ENCODE results near the gene KRT9. TPM values are rescaled to one million over a fixed set of nuclear protein-coding genes. Genes with fewer than 3 reads are reported as not detected.
"Not testable (repeated sequence)": the region's sequence is repeated elsewhere in the genome, so short reads cannot be mapped to it uniquely, and the experiment has no call there.

Gene KRT9
- polyA plus RNA-seq, 3 donors: not detected

- 94% methylated on average over 23 of the region's 25 CpGs for WGBS (ENCODE audit: insufficient coverage)
These were observed 39.2 kb upstream of the KRT9 start for GRCh38 chr17:41610965-41611640.

GRCh38 chr17:41610061-41610517 lies 38.2 kb upstream of the KRT9 start:
- H3K27ac Mint-ChIP-seq; DNase-seq; H4K20me1 ChIP-seq (ENCODE audit: insufficient read depth, low read length); H3K36me3 Mint-ChIP-seq; H3K9ac ChIP-seq (ENCODE audit: insufficient read depth, low read length, poor library complexity, severe bottlenecking); H3K27ac ChIP-seq (ENCODE audit: low read depth in 1 of 2, low read length in 2 of 2); H3K4me3 ChIP-seq (replicated peaks in 1 of 3; ENCODE audit: low read depth in 2 of 3, low read length in 3 of 3); H3K79me2 ChIP-seq (ENCODE audit: insufficient read depth, low read length); H3K27me3 ChIP-seq (ENCODE audit: control insufficient read depth in 2 of 2, insufficient read depth in 2 of 2, low read length in 2 of 2); H3K4me1 Mint-ChIP-seq; H3K4me1 ChIP-seq (ENCODE audit: control insufficient read depth in 1 of 2, insufficient read depth in 2 of 2, low read length in 2 of 2); intact Hi-C loops (cut with micrococcal nuclease); H3K4me3 Mint-ChIP-seq; H2AFZ ChIP-seq (ENCODE audit: insufficient read depth, low read depth, low read length, poor library complexity, severe bottlenecking); H3K36me3 ChIP-seq (replicated peaks in 1 of 2; ENCODE audit: control insufficient read depth in 1 of 2, insufficient read depth in 2 of 2, low read length in 2 of 2); H3K4me2 ChIP-seq (replicated peaks; ENCODE audit: extremely low read depth, low read length, poor library complexity, severe bottlenecking): not testable (repeated sequence)
- 21% methylated on average over 7 of the region's 10 CpGs for WGBS (ENCODE audit: insufficient coverage)
- H3K9me3 Mint-ChIP-seq: peaks cover 13 to 18% (median 15%) of the 10 kb centered on the region in 7 donors
- peaks cover 7 to 11% of the 10 kb centered on the region in 2 donors for H3K9me3 ChIP-seq (replicated peaks in 1 of 2; ENCODE audit: control insufficient read depth in 1 of 2, insufficient read depth in 1 of 2, low read length in 2 of 2)
- H3K27me3 Mint-ChIP-seq (ENCODE audit: low read depth in 3 of 3): peaks cover 9 to 11% (median 10%) of the 10 kb centered on the region in 3 donors

More at GRCh38 chr17:41610965-41611640, 39.2 kb upstream of the KRT9 start:
- Histone ChIP-seq H4K20me1 (ENCODE audit: insufficient read depth, low read length) (no peaks in the 10 kb centered on the region), H3K27ac (ENCODE audit: low read depth in 1 of 2, low read length in 2 of 2) (no peak overlapping the region), H3K79me2 (ENCODE audit: insufficient read depth, low read length) (no peaks in the 10 kb centered on the region), H3K9ac (ENCODE audit: insufficient read depth, low read length, poor library complexity, severe bottlenecking) (no peak overlapping the region), H3K36me3 (replicated peaks in 1 of 2; ENCODE audit: control insufficient read depth in 1 of 2, insufficient read depth in 2 of 2, low read length in 2 of 2) (no peaks in the 10 kb centered on the region), H3K4me3 (replicated peaks in 1 of 3; ENCODE audit: low read depth in 2 of 3, low read length in 3 of 3) (no peak overlapping the region), H3K9me3 (replicated peaks in 1 of 2; ENCODE audit: control insufficient read depth in 1 of 2, insufficient read depth in 1 of 2, low read length in 2 of 2) (peaks cover 7 to 11% of the 10 kb centered on the region in 2 donors), H3K4me1 (ENCODE audit: control insufficient read depth in 1 of 2, insufficient read depth in 2 of 2, low read length in 2 of 2) (no peaks in the 10 kb centered on the region), H3K4me2 (replicated peaks; ENCODE audit: extremely low read depth, low read length, poor library complexity, severe bottlenecking) (no peak overlapping the region), H2AFZ (ENCODE audit: insufficient read depth, low read depth, low read length, poor library complexity, severe bottlenecking) (no peak overlapping the region), H3K27me3 (ENCODE audit: control insufficient read depth in 2 of 2, insufficient read depth in 2 of 2, low read length in 2 of 2) (no peaks in the 10 kb centered on the region)
- Mint-ChIP-seq H3K4me1 (no peaks in the 10 kb centered on the region), H3K4me3 (no peak overlapping the region), H3K9me3 (peaks cover 11 to 16% (median 14%) of the 10 kb centered on the region in 7 donors), H3K27ac (no peak overlapping the region), H3K36me3 (no peaks in the 10 kb centered on the region), H3K27me3 (ENCODE audit: low read depth in 3 of 3) (peaks cover 8 to 11% (median 10%) of the 10 kb centered on the region in 3 donors)
- no peak for TF ChIP-seq CTCF (IDR thresholded peaks at IDR 0.05)
- intact Hi-C loops (cut with micrococcal nuclease): no loop called here
- no peak for DNase-seq

- intact Hi-C loops (cut with micrococcal nuclease); H3K27ac ChIP-seq (ENCODE audit: low read depth in 1 of 2, low read length in 2 of 2); H3K36me3 ChIP-seq (replicated peaks in 1 of 2; ENCODE audit: control insufficient read depth in 1 of 2, insufficient read depth in 2 of 2, low read length in 2 of 2); H3K4me2 ChIP-seq (replicated peaks; ENCODE audit: extremely low read depth, low read length, poor library complexity, severe bottlenecking); H4K20me1 ChIP-seq (ENCODE audit: insufficient read depth, low read length); DNase-seq; H3K4me3 ChIP-seq (replicated peaks in 1 of 3; ENCODE audit: low read depth in 2 of 3, low read length in 3 of 3); H3K9ac ChIP-seq (ENCODE audit: insufficient read depth, low read length, poor library complexity, severe bottlenecking); H2AFZ ChIP-seq (ENCODE audit: insufficient read depth, low read depth, low read length, poor library complexity, severe bottlenecking); H3K4me1 Mint-ChIP-seq; H3K79me2 ChIP-seq (ENCODE audit: insufficient read depth, low read length); H3K4me3 Mint-ChIP-seq; H3K27me3 ChIP-seq (ENCODE audit: control insufficient read depth in 2 of 2, insufficient read depth in 2 of 2, low read length in 2 of 2); H3K4me1 ChIP-seq (ENCODE audit: control insufficient read depth in 1 of 2, insufficient read depth in 2 of 2, low read length in 2 of 2); H3K27ac Mint-ChIP-seq; H3K36me3 Mint-ChIP-seq: not testable (repeated sequence)
- H3K9me3 ChIP-seq (replicated peaks in 1 of 2; ENCODE audit: control insufficient read depth in 1 of 2, insufficient read depth in 1 of 2, low read length in 2 of 2): peaks cover 7 to 11% of the 10 kb centered on the region in 2 donors
- WGBS (ENCODE audit: insufficient coverage): 100% methylated on average over 1 of the region's 4 CpGs
- H3K27me3 Mint-ChIP-seq (ENCODE audit: low read depth in 3 of 3): peaks cover 6 to 11% (median 7%) of the 10 kb centered on the region in 3 donors
- peaks cover 13 to 18% (median 15%) of the 10 kb centered on the region in 7 donors for H3K9me3 Mint-ChIP-seq
These were observed 35.1 kb upstream of the KRT9 start for GRCh38 chr17:41606930-41607329.

Data from CD14-positive monocyte (primary cell).